Urothelium cell line (cell line): ENCODE measurements around the gene ETAA1.

Source experiments
- DNase-seq: peaks from one replicate; pipeline ENCODE4 v3.0.0; 2011; ENCODE audit warnings: low spot score, mixed read lengths
- FAIRE-seq: peaks from 2 replicates; lab custom pipeline; 2011; peaks lifted over from hg19 to GRCh38; lab: Jason Lieb, UNC

The ETAA1 gene

DNA sequence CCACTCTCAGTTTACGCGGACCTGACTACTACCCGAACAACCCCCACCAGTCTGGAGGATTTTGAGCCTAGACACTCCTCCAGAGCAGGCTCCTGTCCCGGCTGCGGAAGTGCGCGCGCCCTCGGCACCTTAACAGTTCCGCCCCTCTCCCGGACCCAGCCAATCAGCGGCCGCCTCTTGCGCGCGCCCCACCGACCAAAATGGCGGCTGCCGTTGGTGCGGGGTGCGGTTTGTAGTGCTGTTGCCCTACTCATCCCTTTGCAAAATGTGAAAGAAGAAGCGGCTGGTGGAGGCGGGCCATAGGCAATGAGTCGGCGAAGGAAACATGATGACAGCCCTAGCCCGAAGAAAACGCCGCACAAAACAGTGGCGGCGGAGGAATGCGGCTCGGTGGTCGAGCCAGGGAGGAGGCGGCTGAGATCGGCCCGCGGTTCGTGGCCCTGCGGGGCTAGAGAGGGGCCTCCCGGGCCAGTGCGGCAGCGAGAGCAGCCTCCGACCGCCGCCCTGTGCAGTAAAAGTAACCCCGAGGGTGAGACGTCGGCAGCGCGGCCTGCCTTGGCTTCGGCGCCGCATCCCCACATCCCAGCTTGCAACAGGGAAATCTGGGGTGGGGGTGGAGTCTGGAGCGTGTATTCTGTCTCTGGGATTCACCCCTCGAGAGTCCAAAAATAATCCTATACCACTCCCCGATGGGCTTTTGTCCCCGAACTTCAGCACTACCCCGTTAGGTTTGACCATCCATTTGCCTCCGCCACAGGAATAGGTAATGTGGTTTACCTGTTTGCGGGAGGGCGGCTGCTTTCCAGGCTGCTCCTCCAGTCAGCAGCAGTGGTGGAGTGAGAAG is at the start of gene ETAA1:
ETAA1 (plus strand) TSS at position 191 of the 844 bp plus-strand sequence; CDS start at position 307, 116 bp downstream.
- FAIRE-seq (peak; percentile 83), DNase-seq (peak; percentile 98)

DNA sequence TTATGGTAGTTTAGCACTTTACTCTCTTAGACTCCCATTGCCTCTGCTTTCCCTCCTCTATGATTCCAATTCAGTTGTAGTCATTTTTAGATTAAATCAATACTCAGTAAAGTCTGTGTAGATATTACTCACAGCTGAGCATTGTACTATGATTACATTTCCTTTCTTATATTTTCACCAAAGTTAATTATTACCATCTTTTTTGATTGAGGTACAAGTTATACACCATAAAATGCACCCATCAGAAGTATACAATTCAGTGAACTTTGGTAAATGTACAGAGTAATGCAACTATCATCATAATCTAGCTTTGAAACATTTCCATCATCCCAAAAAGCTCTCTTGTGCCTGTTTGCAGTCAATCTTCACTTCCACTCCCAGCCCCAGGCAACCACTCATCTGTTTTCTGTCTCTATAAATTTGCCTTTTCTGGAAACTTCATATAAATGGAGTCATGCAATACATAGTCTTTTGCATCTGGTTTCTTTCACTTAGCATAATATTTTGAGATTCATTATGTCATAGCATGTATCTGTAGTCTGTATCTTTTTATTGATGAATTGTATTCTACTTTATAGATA is 30.2 kb upstream of the ETAA1 start:
- FAIRE-seq (no peak), DNase-seq (no peak)

- no peak for FAIRE-seq
- no peak for DNase-seq
Measured at GRCh38 chr2:67374481-67374880, 22.7 kb upstream of the ETAA1 start.

GRCh38 chr2:67374949-67375348 is 22.2 kb upstream of the ETAA1 start:
- no peak for DNase-seq
- FAIRE-seq: no peak

DNA sequence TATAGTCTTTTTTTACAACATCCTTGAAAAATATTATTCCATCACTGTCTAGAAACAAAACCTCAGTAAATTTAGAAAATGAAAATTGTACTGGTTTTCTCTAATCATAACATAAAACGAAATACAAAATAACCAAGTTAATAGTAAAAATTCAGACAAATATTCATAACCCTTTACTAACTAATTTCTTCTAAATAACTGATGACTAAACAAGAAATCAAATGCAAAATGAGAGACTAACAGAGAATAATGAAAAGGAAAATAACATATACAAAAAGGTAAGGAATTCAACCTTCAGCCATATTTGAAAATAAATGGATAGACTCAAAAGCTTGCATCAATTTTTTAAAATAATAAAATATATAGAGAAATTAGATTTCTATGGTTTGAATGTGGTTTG is 18.6 kb upstream of the ETAA1 start:
- DNase-seq (no peak), FAIRE-seq (no peak)

- no peak for FAIRE-seq
Measured at GRCh38 chr2:67379048-67379447, 18.1 kb upstream of the ETAA1 start.

GRCh38 chr2:67384123-67384822 is 12.9 kb upstream of the ETAA1 start:
- DNase-seq (no peak), FAIRE-seq (no peak)

More at GRCh38 chr2:67379048-67379447, 18.1 kb upstream of the ETAA1 start:
- DNase-seq: no peak

- DNase-seq (no peak), FAIRE-seq (no peak)
Measured at GRCh38 chr2:67388680-67389079, 8.5 kb upstream of the ETAA1 start.

DNA sequence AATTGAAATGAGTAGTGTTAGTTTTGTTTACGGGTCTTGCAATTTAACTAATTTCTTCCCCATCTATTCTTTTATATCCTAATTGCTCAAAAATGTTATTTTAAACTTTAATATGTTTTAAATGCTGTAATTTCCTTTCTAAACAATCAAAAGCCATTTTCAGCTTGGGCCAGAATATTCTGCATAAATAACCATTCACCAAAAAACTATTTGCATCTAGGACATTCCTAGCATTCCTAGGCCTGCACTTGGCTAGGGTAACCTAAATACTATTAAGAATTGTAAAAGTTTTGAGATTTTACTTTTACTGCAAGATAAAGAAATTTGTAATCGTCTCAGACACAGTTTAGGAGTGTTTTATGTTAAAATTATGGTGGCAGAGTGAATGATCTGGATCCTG is 7.8 kb upstream of the ETAA1 start:
- FAIRE-seq: no peak
- DNase-seq: no peak

DNA sequence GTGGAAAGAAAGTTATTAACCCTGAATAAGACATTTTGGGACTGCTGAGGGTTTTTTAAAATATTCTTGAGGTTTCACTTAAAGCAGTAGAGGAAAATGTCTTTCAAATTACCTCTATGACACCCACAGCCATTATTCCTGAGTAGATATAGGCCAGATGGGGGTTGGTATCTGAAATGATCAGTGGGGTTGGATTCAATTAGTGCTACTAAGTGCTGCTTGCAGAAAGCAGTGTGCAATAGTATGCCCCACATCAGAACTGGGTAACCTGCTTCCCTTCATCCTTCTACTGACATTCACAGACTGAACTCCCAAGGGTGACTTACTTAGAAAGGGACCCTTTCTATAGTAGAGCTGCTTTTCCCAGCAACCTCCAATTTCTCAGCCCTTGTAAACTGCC is 7.3 kb upstream of the ETAA1 start:
- no peak for DNase-seq
- no peak for FAIRE-seq

DNA sequence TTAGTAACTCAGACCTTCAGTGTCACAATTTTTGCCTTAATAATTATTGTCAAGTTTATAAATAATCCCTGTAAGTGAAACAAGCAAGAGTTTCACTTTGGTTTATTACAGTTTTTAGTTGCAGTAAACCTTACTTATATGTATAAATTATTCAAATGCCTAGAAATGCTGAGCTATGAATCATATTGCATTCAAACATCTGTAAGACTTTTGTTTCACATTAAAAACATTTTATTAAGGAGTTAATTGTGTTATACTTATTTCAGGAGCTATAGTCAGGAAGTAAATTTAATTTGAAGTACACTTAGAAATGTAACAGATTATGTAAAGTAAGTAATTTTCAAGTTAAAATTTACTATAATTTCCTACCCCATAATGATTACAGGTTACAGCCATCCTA is 3.9 kb upstream of the ETAA1 start:
- DNase-seq (no peak), FAIRE-seq (no peak)

DNA sequence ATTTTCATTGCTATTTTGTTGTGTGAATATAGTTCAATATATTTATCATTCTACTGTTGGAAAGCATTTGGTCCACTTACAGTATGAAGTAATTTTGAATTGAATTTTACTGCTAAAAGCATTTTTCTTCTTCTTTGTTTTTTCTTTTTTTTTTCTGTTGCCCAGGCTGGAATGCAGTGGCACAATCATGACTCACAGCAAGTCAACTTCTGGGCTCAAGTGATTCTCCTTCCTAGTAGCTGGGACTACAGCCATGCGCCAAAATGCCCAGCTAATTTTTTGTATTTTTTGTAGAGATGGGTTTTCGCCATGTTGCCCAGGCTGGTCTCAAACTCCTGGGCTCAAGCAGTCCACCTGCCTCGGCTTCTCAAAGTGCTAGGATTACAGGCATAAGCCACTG is 2.4 kb upstream of the ETAA1 start:
- DNase-seq (peak; percentile 21), FAIRE-seq (no peak)

- no peak for FAIRE-seq
- no peak for DNase-seq
Measured at GRCh38 chr2:67399144-67399543, 2.0 kb downstream of the ETAA1 start.

GRCh38 chr2:67399831-67400489 is 2.8 kb downstream of the ETAA1 start:
- FAIRE-seq (no peak), DNase-seq (no peak)

GRCh38 chr2:67400560-67401485 is 3.7 kb downstream of the ETAA1 start:
- no peak for DNase-seq
- FAIRE-seq: no peak

- DNase-seq (no peak), FAIRE-seq (no peak)
Measured at GRCh38 chr2:67408346-67408745, 11.2 kb downstream of the ETAA1 start.

DNA sequence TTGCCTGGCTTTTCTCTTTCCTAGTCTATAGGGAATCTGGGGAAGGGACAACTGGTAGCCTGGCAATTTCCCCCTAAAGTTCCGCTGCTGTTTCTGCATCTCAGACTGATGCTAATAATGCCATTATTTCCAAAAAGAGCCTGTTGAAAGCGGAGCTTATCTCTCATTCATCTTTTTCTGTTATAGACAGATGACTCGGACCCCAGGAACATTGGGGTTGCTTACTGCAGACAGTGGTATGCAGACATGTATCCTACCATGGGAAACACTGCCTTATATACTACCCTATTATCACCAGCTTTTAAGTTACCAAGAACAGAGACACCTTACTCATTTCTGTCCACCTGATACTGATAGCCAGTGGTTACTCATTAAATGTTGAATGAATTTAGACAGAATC is 15.3 kb downstream of the ETAA1 start:
- no peak for FAIRE-seq

DNA sequence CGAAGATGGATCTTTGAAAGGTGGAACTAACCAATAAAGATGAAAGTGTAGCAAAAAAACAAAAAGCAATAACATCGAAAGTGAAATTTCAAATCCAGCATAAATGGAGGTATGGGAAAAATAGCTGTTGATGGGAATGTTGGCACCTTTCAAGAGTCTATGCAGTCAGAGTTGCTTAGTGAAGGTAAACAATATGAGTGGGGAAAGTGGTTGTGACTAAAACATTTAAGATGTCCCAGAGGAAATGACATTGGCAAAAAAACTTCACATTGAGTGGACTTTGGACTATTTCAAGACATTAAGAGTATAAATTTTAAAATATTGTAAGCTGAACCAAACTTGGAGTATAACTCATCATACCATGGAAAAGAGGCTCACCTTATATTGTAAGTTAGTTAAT is 17.7 kb downstream of the ETAA1 start:
- FAIRE-seq: no peak

More for the DNA sequence above, 15.3 kb downstream of the ETAA1 start:
- DNase-seq: no peak

GRCh38 chr2:67416136-67416535 is 19.0 kb downstream of the ETAA1 start:
- no peak for FAIRE-seq
- no peak for DNase-seq

More for the DNA sequence above, 17.7 kb downstream of the ETAA1 start:
- DNase-seq: no peak

- no peak for FAIRE-seq
- DNase-seq: no peak
Measured at GRCh38 chr2:67423489-67423888, 26.4 kb downstream of the ETAA1 start.
